ENCODE measurements around the gene TRAPPC10.
"Not testable (repeated sequence)": the region's sequence is repeated elsewhere in the genome, so short reads cannot be mapped to it uniquely, and the experiment has no call there.

Gene TRAPPC10

DNA sequence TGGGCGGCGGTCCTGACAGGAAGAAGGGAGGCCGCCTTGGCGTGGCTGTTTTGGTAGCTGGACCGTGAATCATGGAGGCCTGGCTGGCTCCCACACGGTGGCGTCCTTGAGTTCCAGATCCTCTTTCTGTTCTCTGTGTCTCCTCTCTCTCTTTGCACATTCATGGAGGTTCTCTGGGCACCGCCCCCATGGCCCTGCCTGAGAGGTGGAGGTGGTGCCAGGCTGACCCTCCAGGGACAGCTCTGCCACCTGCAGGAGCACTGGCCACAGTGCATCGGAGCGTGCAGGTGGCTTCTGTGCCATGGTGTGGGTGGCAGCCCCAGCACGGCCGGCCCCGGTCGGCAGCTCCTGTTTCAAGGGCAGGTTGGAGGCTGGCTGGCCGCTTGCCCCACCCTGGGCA is 125.9 kb downstream of the TRAPPC10 start:
- DNase-seq (ENCODE audit: extremely low spot score, insufficient read length, low read depth): not testable (repeated sequence)
- FAIRE-seq: peak; percentile 99

GRCh38 chr21:44139787-44140551 is 127.9 kb downstream of the TRAPPC10 start:
- peak; percentile 65 for FAIRE-seq

GRCh38 chr21:44140552-44140932 is 128.4 kb downstream of the TRAPPC10 start:
- not testable (repeated sequence) for FAIRE-seq

More at GRCh38 chr21:44139787-44140551, 127.9 kb downstream of the TRAPPC10 start:
- DNase-seq (ENCODE audit: extremely low spot score, insufficient read length, low read depth): not testable (repeated sequence)

GRCh38 chr21:44142470-44142869 is 130.4 kb downstream of the TRAPPC10 start:
- not testable (repeated sequence) for DNase-seq (ENCODE audit: extremely low spot score, insufficient read length, low read depth); FAIRE-seq

More at GRCh38 chr21:44140552-44140932, 128.4 kb downstream of the TRAPPC10 start:
- not testable (repeated sequence) for DNase-seq (ENCODE audit: extremely low spot score, insufficient read length, low read depth)

DNA sequence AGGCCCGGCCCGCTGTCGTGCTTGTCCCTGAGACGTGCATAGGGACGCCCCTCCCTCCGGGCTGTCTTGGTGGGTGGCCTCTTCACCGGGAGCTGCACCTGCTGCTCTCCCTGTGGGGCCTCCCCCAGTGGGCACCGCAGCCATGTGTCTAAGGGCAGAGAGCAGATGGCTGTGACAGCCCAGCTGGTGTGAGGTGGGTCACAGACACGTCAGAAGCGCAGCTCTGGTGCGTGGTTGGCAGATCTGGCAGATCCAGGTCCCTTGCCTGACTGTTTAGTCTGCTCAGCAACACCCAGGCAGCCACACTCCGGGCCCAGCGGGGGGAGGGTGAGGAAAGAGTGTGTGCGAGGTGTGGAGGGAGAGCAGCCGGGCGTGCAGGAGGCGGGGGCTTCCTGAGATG is 131.3 kb downstream of the TRAPPC10 start:
- DNase-seq (ENCODE audit: extremely low spot score, insufficient read length, low read depth): not testable (repeated sequence)
- peak; percentile 95 for FAIRE-seq

- not testable (repeated sequence) for FAIRE-seq; DNase-seq (ENCODE audit: extremely low spot score, insufficient read length, low read depth)
These were observed 131.9 kb downstream of the TRAPPC10 start for GRCh38 chr21:44143996-44144395.

GRCh38 chr21:44144784-44145602 is 132.9 kb downstream of the TRAPPC10 start:
- not testable (repeated sequence) for DNase-seq (ENCODE audit: extremely low spot score, insufficient read length, low read depth)
- FAIRE-seq: peak; percentile 94

DNA sequence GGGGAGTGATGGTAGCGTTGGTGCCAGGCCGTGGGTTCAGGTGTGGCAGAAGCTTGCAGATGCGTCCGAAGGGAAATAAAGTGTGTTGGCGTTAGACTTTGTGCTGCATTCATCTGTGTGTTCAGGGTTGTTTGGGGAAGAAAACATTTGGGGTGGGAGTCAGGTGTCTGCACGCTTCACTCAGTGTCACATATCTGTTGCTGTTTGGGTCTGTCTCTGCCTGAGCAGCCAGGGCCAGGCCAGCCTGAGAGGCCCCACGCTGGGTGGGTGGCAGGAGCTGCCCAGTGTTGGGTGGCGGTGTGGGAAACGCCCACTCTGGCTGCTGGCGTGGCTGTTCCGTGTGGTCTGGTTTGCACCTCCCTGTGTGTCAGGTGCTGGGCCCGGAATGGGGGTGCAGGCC is 133.5 kb downstream of the TRAPPC10 start:
- not testable (repeated sequence) for DNase-seq (ENCODE audit: extremely low spot score, insufficient read length, low read depth); FAIRE-seq

DNA sequence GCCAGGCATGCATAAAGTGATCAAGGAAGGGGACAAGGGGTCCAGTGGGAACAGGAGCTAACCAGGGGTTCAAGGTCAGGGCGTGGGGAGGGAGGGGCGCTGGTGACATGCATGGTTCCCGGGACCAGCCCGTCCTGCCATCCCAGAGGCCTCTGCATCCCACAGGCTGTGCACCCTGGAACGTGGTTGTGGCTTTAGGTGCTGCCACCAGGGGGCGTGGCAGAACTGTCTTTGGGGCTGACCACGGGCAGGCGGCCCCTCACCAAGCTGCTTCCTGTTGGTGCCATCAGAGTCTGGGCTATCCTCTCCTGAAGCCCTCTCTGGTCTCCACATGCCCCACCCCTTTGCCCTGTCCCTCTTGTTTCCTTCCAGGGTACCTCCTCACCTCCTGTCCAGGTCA is 135.0 kb downstream of the TRAPPC10 start:
- DNase-seq (ENCODE audit: extremely low spot score, insufficient read length, low read depth): not testable (repeated sequence)
- FAIRE-seq: peak; percentile 78

GRCh38 chr21:44150255-44150654 is 138.1 kb downstream of the TRAPPC10 start:
- not testable (repeated sequence) for DNase-seq (ENCODE audit: extremely low spot score, insufficient read length, low read depth); FAIRE-seq

DNA sequence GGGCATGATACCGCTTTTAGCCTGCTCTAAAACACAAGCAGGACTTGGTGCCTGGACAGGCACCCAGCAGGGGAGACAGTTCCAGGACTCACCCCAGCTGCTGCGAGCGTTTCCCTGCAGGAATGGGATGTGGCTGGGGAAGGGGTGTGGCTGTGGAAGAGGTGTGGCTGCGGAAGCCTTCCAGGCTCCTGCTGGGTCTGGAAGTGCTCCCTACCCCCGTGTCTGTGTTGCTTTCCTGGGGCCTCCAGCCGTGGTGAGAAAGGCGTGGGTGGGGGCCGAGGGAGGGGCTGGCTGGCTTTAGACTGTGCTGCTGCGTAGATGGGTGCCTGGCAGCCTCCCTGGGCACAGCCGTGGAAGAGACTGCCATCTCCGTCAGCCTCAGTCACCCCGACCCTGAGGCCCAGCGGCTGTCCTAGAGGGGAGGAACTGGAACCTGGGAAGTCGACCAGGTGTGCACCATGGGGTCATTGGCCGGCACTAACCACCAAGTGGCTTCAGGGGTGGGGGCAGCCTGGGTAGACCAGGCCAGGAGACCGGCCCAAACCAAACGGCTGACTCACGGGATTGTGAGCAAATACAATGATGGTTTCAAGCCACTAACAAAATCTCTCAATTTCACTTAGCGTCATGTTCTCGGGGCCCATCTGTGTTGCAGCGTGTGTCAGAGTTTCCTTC is 141.2 kb downstream of the TRAPPC10 start:
- FAIRE-seq; DNase-seq (ENCODE audit: extremely low spot score, insufficient read length, low read depth): not testable (repeated sequence)

DNA sequence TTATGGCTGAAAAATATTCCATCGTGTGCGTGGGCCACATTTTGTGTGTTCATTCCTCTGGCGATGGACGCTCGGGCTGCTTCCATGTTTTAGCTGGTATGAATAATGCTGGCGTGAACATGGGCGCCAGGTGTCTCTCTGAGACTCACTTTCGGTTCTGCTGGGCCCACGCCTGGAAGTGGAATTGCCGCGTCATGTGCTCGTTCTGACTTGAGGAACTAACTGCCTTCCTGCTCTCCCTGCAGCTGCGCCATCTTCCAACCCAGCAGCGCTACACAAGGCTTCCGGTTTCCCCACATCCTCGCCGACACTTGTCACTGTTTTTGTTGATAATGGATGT is 141.8 kb downstream of the TRAPPC10 start:
- DNase-seq (ENCODE audit: extremely low spot score, insufficient read length, low read depth): not testable (repeated sequence)
- peak; percentile 87 for FAIRE-seq

DNA sequence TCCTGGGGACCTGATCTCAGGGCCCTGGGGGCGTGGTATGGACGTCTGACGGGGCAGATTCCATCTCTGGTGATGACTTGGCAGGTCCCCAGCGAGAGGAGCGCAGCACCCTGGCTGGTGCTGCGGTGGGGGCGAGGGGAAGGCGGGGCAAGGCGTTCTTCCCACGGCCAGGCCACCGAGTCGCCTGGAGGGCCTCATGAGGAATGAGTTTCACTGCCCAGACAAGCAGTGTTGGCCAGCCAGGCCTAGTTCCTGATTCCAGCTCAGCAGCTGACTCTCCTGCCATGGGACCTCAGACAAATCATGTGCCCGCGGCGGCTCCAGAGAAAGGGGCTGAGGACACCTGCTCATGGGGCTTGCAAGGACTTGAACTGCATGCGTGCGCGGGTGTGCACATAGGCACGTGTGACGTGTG is 142.7 kb downstream of the TRAPPC10 start:
- not testable (repeated sequence) for FAIRE-seq; DNase-seq (ENCODE audit: extremely low spot score, insufficient read length, low read depth)

- DNase-seq (ENCODE audit: extremely low spot score, insufficient read length, low read depth): not testable (repeated sequence)
- FAIRE-seq: peak; percentile 94
These were observed 143.3 kb downstream of the TRAPPC10 start for GRCh38 chr21:44155231-44155993.

DNA sequence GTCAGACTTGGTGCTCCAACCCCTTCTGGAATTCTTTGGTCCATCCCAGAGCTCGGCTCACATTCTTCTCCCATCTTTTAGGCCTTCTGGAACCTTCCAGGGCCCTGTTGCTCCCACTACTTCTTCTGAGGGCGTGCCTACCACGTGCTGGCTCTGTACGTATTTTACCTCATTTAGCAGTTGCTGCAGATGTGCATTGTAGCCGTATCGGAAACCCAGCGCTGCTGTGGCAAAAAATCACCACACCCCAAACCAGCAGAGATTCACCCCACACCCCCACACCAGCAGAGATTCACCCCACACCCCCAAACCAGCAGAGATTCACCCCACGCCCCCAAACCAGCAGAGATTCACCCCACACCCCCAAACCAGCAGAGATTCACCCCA is 143.9 kb downstream of the TRAPPC10 start:
- FAIRE-seq; DNase-seq (ENCODE audit: extremely low spot score, insufficient read length, low read depth): not testable (repeated sequence)
